ENCODE measurements around the gene TNFSF4.
"Not testable (repeated sequence)": the region's sequence is repeated elsewhere in the genome, so short reads cannot be mapped to it uniquely, and the experiment has no call there.

DNA sequence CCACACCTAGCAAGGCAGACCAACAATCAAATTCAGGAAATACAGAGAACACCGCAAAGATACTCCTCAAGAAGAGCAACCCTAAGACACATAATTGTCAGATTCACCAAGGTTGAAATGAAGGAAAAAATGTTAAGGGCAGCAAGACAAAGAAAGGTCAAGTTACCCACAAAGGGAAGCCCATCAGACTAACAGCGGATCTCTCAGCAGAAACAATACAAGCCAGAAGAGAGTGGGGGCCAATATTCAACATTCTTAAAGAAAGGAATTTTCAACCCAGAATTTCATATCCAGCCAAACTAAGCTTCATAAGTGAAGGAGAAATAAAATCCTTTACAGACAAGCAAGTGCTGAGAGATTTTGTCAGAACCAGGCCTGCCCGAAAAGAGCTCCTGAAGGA is 21.9 kb upstream of the TNFSF4 start:
- TF ChIP-seq, protein P1, sequence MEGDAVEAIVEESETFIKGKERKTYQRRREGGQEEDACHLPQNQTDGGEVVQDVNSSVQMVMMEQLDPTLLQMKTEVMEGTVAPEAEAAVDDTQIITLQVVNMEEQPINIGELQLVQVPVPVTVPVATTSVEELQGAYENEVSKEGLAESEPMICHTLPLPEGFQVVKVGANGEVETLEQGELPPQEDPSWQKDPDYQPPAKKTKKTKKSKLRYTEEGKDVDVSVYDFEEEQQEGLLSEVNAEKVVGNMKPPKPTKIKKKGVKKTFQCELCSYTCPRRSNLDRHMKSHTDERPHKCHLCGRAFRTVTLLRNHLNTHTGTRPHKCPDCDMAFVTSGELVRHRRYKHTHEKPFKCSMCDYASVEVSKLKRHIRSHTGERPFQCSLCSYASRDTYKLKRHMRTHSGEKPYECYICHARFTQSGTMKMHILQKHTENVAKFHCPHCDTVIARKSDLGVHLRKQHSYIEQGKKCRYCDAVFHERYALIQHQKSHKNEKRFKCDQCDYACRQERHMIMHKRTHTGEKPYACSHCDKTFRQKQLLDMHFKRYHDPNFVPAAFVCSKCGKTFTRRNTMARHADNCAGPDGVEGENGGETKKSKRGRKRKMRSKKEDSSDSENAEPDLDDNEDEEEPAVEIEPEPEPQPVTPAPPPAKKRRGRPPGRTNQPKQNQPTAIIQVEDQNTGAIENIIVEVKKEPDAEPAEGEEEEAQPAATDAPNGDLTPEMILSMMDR (IDR thresholded peaks at IDR 0.05), result not testable (repeated sequence)
- TF ChIP-seq EP300, POLR2A (IDR thresholded peaks at IDR 0.05): not testable (repeated sequence)

Measured in tibial nerve (tissue), 4 donors.